ENCODE measurements around the gene CDH4.

GRCh38 chr20:61449916-61450315, 197.9 kb downstream of the CDH4 start:
- TF ChIP-seq CTCF (tag by site-specific recombination; IDR thresholded peaks at IDR 0.05) (no peak), ZNF248 (tag by site-specific recombination; IDR thresholded peaks at IDR 0.05) (no peak), ZNF423 (tag by site-specific recombination; IDR thresholded peaks at IDR 0.05) (no peak), SCRT2 (tag by site-specific recombination; IDR thresholded peaks at IDR 0.05) (no peak), GLIS1 (tag by site-specific recombination; IDR thresholded peaks at IDR 0.05) (no peak), PRDM10 (tag by site-specific recombination; IDR thresholded peaks at IDR 0.05) (no peak)
